Measurements from ENCODE around the gene SSH3.

The SSH3 gene

DNA sequence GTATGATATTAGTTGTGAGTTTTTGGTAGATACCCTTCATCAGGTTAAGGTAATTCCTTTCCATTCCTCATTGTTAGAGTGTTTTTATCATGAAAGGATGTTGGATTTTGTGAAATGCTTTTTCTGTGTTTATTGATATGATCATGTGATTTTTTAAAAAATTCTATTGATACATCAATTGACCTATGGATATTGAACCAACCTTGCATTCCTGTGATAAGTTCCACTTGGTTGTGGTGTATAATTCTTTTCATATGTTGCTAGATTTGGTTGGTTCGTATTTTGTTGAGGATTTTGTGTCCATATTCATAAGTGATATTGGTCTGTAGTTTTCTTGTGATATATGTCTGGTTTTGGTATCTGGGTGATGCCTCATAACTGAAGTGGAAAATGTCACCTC lies 7.5 kb upstream of the SSH3 start:
- no peak for DNase-seq (ENCODE audit: low spot score)
- in situ Hi-C loops (cut with MboI; ENCODE audit: low sequenced_read_pairs, unreplicated experiment) = no loop called here
- TF ChIP-seq CTCF (IDR thresholded peaks at IDR 0.05; ENCODE audit: borderline replicate concordance, control extremely low read depth, extremely low read depth, insufficient read depth, missing control alignments) = no peak

GRCh38 chr11:67298786-67299185 lies 4.5 kb upstream of the SSH3 start:
- in situ Hi-C loops (cut with MboI; ENCODE audit: low sequenced_read_pairs, unreplicated experiment) = no loop called here
- DNase-seq (ENCODE audit: low spot score) = no peak
- no peak for TF ChIP-seq CTCF (IDR thresholded peaks at IDR 0.05; ENCODE audit: borderline replicate concordance, control extremely low read depth, extremely low read depth, insufficient read depth, missing control alignments)

- in situ Hi-C loops (cut with MboI; ENCODE audit: low sequenced_read_pairs, unreplicated experiment) = no loop called here
- DNase-seq (ENCODE audit: low spot score) = no peak
- no peak for TF ChIP-seq CTCF (IDR thresholded peaks at IDR 0.05; ENCODE audit: borderline replicate concordance, control extremely low read depth, extremely low read depth, insufficient read depth, missing control alignments)
Measured at GRCh38 chr11:67299471-67300191, 3.7 kb upstream of the SSH3 start.

- DNase-seq (ENCODE audit: low spot score) = no peak
Measured at GRCh38 chr11:67300256-67300755, 3.0 kb upstream of the SSH3 start.

GRCh38 chr11:67300756-67301312 lies 2.5 kb upstream of the SSH3 start:
- DNase-seq (ENCODE audit: low spot score) = no peak
- no peak for TF ChIP-seq CTCF (IDR thresholded peaks at IDR 0.05; ENCODE audit: borderline replicate concordance, control extremely low read depth, extremely low read depth, insufficient read depth, missing control alignments)
- in situ Hi-C loops (cut with MboI; ENCODE audit: low sequenced_read_pairs, unreplicated experiment) = no loop called here

More at GRCh38 chr11:67300256-67300755, 3.0 kb upstream of the SSH3 start:
- in situ Hi-C loops (cut with MboI; ENCODE audit: low sequenced_read_pairs, unreplicated experiment) = no loop called here
- no peak for TF ChIP-seq CTCF (IDR thresholded peaks at IDR 0.05; ENCODE audit: borderline replicate concordance, control extremely low read depth, extremely low read depth, insufficient read depth, missing control alignments)

DNA sequence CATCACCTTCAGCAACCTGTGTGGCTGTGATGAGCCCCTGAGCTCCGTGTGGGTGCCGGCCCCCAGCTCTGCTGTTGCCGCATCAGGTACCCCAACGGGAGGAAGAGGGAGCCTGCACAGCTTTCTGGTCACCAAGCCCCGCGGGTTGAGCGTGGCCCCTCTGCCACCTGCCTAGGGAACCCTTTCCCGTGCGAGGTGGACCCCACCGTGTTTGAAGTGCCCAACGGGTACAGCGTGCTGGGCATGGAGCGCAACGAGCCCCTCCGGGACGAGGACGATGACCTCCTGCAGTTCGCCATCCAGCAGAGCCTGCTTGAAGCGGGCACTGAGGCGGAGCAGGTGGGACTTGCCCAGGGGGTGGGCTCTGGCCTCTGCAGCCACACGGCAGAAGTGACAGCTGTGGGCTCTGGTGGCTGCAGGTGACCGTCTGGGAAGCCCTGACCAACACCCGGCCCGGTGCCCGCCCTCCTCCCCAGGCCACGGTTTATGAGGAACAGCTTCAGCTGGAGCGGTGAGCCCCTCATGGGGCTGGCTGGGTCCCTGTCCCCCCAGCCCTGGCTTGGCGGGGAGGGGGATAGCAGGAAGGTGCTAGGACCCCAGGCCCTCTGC lies 1.9 kb upstream of the SSH3 start:
- no peak for DNase-seq (ENCODE audit: low spot score)
- in situ Hi-C loops (cut with MboI; ENCODE audit: low sequenced_read_pairs, unreplicated experiment) = no loop called here

More for the DNA sequence above, 1.9 kb upstream of the SSH3 start:
- TF ChIP-seq CTCF (IDR thresholded peaks at IDR 0.05; ENCODE audit: borderline replicate concordance, control extremely low read depth, extremely low read depth, insufficient read depth, missing control alignments) = no peak

Data from GM13976 (cell line).